ENCODE measurements around the gene ACOXL.

The ACOXL gene

DNA sequence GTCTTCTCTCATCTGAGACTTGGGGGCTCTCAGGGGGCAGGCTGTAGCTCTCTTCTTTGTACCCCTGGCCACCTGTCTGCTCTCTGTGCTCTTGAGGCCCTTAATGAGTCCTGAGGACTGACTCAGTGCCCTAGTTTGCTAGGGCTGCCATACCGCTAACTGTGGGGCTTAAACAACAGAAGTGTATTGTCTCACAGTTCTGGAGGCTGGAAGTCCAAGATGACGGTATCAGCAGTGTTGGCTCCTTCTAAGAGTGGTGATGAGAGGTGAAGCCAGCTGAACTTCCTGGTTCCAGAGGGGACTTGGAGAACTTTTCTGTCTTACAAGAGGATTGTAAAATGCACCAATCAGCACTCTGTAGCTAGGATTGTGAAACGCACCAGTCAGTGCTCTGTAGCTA, 67.0 kb downstream of the ACOXL start:
- no peak overlapping the region for H3K4me3 ChIP-seq (ENCODE audit: low read depth, low read length)
- TF ChIP-seq, protein P1, sequence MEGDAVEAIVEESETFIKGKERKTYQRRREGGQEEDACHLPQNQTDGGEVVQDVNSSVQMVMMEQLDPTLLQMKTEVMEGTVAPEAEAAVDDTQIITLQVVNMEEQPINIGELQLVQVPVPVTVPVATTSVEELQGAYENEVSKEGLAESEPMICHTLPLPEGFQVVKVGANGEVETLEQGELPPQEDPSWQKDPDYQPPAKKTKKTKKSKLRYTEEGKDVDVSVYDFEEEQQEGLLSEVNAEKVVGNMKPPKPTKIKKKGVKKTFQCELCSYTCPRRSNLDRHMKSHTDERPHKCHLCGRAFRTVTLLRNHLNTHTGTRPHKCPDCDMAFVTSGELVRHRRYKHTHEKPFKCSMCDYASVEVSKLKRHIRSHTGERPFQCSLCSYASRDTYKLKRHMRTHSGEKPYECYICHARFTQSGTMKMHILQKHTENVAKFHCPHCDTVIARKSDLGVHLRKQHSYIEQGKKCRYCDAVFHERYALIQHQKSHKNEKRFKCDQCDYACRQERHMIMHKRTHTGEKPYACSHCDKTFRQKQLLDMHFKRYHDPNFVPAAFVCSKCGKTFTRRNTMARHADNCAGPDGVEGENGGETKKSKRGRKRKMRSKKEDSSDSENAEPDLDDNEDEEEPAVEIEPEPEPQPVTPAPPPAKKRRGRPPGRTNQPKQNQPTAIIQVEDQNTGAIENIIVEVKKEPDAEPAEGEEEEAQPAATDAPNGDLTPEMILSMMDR (IDR thresholded peaks at IDR 0.05; ENCODE audit: low read depth, low read length) = no peak

DNA sequence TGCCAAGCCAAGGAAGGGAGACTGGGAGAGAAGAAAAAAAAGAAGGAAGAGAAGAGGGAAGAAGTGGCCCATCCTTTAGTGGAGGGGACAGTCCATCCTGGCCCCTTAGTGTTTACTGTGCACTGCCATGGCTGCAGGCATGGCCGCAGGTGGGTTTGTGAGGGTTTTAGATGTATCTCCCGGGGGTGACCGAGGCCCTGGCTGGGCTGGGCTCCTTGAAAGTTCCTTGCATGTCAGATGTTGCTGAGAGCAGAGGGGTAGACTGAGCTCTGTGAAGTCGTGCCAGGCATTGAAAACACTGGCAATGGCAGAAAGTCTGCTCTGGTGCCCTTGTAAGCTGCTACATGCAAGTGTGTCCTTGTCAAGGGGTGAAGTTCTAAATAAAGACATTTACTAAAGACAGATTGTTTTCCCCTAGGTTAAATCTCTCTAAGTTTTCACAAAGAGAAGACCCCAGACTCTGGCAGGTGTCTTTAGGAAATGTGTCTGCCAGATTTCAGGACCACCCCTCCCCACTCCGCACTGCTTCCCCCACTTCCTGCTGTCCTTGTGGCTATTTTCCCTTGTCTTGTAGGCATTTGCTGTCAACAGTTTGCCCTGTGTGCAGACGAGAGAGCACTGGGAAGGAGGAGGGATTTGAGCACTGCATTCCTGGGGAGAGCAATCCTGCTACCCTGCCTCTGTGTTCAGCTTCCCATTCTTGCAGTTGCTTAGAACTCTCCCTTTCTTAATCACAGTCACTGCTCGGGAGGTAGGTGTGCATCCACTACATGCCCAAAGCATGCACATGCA, 68.4 kb downstream of the ACOXL start:
- H3K4me3 ChIP-seq (ENCODE audit: low read depth, low read length) = no peak overlapping the region
- TF ChIP-seq, protein P1 (IDR thresholded peaks at IDR 0.05; ENCODE audit: low read depth, low read length) = no peak

DNA sequence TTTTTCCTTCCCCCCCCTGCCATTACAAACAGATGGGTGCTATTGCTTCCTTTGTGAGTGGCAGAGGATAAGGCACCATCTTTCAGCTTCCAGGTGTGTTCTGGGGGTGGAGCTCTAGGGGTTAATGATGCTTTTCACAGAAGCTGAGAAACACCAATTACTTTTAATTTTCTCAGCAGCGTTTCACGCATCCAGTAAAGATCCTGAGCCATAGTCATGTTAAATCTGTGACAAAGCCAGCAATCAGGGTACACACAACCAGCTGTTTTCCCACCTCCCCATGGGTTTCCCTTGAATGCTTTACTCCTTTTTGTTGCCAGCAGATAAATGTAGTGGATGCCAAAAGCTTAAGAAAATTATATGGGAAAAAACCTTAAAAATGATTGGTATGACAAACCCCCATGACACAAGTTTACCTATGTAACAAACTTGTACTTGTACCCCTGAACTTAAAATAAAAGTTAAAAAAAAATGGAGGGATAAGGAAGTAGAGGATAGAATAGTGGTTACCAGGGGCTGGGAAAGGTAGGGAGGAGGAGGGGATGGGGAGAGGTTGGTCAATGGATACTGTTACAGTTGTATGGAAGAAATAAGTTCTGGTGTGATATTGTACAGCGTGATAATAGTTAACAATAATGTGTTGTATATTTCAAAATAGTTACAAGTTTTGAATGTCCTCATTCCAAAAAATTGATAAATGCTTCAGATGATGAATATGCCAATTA, 70.0 kb downstream of the ACOXL start:
- no peak overlapping the region for H3K4me3 ChIP-seq (ENCODE audit: low read depth, low read length)
- TF ChIP-seq, protein P1 (IDR thresholded peaks at IDR 0.05; ENCODE audit: low read depth, low read length) = no peak

DNA sequence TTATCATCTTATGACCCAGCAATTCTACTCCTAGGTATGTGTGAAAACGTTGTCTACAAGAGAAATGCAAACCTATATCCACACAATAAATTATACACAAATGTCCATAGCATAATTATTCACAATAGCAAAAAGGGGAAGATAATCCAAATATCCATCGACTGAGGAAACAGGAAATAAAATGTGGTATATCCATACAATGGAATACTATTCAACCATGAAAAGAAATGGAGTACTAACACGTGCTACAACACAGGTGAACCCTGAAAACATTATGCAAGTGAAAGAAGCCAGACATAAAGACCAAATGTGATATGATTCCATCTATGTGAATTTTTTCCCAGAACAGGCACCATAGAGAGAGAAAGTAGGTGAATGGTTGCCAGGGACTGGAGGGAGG, 72.1 kb downstream of the ACOXL start:
- TF ChIP-seq, protein P1 (IDR thresholded peaks at IDR 0.05; ENCODE audit: low read depth, low read length) = no peak
- no peak overlapping the region for H3K4me3 ChIP-seq (ENCODE audit: low read depth, low read length)

DNA sequence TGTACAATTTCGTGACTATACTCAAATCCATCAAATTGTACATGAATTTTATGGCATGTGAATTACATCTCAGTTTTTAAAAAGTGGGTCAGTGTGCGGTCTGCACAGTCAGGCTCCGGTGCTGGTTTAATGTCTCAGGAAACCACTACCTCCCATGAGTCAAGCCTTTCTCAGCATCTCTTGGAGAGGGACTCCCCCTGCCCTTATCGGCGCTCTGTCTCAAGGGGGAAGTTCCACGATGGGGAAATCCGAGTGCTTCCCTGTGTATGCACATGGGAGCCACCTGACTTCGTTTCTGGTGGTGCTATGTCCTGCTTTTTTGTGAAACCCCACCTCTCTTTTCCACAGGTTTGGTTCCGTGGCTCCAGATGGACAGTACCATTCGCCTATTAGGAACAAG, 72.5 kb downstream of the ACOXL start:
- TF ChIP-seq, protein P1 (IDR thresholded peaks at IDR 0.05; ENCODE audit: low read depth, low read length) = no peak
- no peak overlapping the region for H3K4me3 ChIP-seq (ENCODE audit: low read depth, low read length)

DNA sequence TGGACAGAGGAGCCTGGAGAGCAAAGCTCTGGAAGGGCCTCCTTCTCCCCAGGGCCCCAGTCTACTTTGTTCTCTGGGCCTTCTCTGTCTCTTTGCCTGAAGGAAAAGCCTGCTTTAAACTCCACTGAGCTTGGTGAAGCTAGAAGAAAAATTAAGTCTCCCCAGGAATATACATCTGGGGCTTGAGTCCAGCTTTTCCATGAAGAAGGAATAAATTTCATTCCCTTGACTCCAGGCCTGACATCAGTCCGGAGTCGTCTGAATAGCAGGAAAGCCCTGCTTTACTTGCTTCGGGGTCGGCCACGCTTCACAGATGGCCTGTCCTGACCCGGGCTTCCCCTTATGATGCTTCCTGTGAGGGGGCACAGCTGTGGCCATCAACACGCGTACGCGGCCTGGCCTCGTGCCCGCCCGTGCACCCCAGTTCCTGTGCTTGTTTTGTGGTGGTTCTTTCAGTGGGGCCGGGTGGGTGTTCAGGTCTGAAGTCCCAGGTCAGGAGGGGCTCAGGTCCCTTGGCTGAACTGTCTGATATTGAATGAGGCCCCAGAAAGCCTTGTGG, 73.6 kb downstream of the ACOXL start:
- no peak overlapping the region for H3K4me3 ChIP-seq (ENCODE audit: low read depth, low read length)
- TF ChIP-seq, protein P1 (IDR thresholded peaks at IDR 0.05; ENCODE audit: low read depth, low read length) = no peak

DNA sequence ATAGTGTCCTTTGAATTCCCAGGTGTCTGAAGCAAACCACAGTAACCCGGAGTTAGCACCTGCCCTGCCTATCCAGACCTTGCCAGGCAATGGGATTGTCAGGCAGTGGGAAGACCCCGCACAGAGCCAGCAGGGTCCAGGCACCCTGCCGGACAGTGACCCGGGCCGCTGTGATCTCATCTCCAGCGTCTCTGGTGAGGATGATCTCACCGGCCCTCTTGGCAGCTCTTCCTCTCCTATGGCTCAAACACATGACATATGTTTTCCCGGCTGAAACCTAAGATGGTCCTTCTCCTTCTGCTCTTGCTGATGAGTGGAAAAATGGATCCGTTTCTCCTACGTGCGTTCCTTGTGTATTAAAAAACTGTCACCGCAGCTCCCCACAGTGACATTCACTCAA, 75.1 kb downstream of the ACOXL start:
- TF ChIP-seq, protein P1 (IDR thresholded peaks at IDR 0.05; ENCODE audit: low read depth, low read length) = no peak
- H3K4me3 ChIP-seq (ENCODE audit: low read depth, low read length) = no peak overlapping the region

All from WI38 (cell line).